Measurements from ENCODE around the gene RBM17.

GRCh38 chr10:6145166-6145987 is 56.5 kb downstream of the RBM17 start:
- TF ChIP-seq CTCF (IDR thresholded peaks at IDR 0.05), result no peak
- TF ChIP-seq POLR2A (IDR thresholded peaks at IDR 0.05), result no peak
